ENCODE data around the gene RNH1.

- TF ChIP-seq POLR2AphosphoS5 (IDR thresholded peaks at IDR 0.05; ENCODE audit: low read depth, low read length) (no peak), CTCF (IDR thresholded peaks at IDR 0.05) (no peak), SIN3A (IDR thresholded peaks at IDR 0.05; ENCODE audit: borderline replicate concordance, insufficient read depth, low read depth, low read length) (peak; percentile 30; the same call in 1 of the 2 replicates)
These were observed 27.6 kb upstream of the RNH1 start for GRCh38 chr11:534396-535209.

Data from Panc1 (cell line).